Measurements from ENCODE around the gene PIEZO2. TPM values are rescaled to one million over a fixed set of nuclear protein-coding genes. Genes with fewer than 3 reads are reported as not detected.
"Not testable (repeated sequence)": the region's sequence is repeated elsewhere in the genome, so short reads cannot be mapped to it uniquely, and the experiment has no call there.

Gene PIEZO2
- total and polyA plus RNA-seq, 7 donors = 1.4 to 35.2 (median 25.1) TPM; not detected in 1

- H3K4me3 ChIP-seq = no peak overlapping the region
- 33 to 57% methylated on average over 3 of the region's 3 CpGs for WGBS, 2 donors
- H3K4me1 ChIP-seq = peaks cover 0 to 22% (median 19%) of the 10 kb centered on the region in 4 donors
- peak overlapping the region in 1 of 4 donors; percentile 5 for H3K27ac ChIP-seq
- TF ChIP-seq POLR2A (IDR thresholded peaks at IDR 0.05) (no peak), EP300 (IDR thresholded peaks at IDR 0.05) (no peak), POLR2AphosphoS5 (IDR thresholded peaks at IDR 0.05) (no peak)
- TF ChIP-seq, protein P1, sequence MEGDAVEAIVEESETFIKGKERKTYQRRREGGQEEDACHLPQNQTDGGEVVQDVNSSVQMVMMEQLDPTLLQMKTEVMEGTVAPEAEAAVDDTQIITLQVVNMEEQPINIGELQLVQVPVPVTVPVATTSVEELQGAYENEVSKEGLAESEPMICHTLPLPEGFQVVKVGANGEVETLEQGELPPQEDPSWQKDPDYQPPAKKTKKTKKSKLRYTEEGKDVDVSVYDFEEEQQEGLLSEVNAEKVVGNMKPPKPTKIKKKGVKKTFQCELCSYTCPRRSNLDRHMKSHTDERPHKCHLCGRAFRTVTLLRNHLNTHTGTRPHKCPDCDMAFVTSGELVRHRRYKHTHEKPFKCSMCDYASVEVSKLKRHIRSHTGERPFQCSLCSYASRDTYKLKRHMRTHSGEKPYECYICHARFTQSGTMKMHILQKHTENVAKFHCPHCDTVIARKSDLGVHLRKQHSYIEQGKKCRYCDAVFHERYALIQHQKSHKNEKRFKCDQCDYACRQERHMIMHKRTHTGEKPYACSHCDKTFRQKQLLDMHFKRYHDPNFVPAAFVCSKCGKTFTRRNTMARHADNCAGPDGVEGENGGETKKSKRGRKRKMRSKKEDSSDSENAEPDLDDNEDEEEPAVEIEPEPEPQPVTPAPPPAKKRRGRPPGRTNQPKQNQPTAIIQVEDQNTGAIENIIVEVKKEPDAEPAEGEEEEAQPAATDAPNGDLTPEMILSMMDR (IDR thresholded peaks at IDR 0.05) = no peak
- no peaks in the 10 kb centered on the region for H3K27me3 ChIP-seq
- intact Hi-C loops (cut with DNase I) = no loop called here
- H3K9me3 ChIP-seq = no peaks in the 10 kb centered on the region
- no peaks in the 10 kb centered on the region for H3K36me3 ChIP-seq
- DNase-seq = no peak
Observed at GRCh38 chr18:11177382-11177781, 28.0 kb upstream of the PIEZO2 start.

DNA sequence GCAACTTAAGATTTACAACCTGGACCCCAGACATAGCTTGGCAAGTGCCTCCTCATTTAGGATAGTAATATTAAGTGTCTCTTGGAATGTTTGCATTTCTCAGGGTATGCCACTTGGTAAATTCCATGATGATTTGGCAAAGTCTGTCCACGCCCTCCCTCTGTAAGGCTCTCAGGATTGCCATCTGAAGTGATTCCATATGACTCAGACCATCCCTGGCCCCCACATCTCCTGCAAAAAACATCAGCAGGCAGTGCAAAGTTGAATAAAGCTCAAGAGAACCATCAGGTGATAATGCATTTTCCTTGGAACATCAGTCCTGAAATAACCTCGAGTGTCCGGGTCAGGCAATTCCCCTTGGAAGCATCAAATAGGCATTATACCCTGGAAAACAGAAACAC lies 27.1 kb upstream of the PIEZO2 start:
- H3K4me1 ChIP-seq = peaks cover 0 to 22% (median 19%) of the 10 kb centered on the region in 4 donors

DNA sequence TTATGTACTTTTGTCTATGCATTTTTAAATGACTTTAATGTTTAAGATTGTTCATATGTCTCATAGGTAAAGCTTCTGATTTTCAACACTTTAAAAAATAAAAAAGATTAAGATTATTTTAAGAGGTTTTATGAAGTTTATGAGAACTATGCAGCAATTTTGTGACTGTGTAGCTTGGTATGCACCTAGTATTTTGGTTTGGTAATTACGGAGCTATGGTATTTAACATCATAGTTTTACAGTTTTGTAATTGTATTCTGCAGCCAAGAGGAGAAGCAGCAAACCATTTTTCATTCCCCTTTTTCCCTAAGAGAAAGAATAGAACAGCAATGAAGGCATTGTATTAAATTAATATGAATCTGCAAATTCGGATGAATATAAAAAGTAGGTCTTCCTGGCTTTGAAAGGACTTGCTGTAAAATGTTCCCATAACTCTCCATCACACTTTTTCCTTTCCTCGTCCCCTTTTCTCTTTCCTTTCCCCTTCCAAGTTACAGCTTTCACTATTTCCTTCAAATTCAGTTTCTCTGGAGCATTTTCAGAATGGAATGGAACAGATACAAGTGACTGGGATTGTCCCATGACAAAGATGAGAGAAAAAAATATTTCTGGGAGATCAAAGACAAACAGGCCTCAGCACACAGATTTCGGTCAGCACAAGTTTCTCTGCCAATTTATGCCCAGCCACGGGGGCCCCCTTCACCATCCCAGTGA lies 26.1 kb upstream of the PIEZO2 start:
- intact Hi-C loops (cut with DNase I) = no loop called here

More for the DNA sequence above, 27.1 kb upstream of the PIEZO2 start:
- Histone ChIP-seq H3K4me3 (no peak overlapping the region), H3K36me3 (no peaks in the 10 kb centered on the region), H3K27ac (peak overlapping the region in 2 of 4 donors; percentile 61 to 73), H3K27me3 (no peaks in the 10 kb centered on the region), H3K9me3 (no peaks in the 10 kb centered on the region)
- WGBS, 2 donors = 75 to 80% methylated on average over 3 of the region's 3 CpGs
- DNase-seq = no peak
- TF ChIP-seq EP300 (IDR thresholded peaks at IDR 0.05) (no peak), POLR2A (IDR thresholded peaks at IDR 0.05) (no peak), POLR2AphosphoS5 (IDR thresholded peaks at IDR 0.05) (no peak)
- TF ChIP-seq, protein P1 (IDR thresholded peaks at IDR 0.05) = no peak
- intact Hi-C loops (cut with DNase I) = no loop called here

DNA sequence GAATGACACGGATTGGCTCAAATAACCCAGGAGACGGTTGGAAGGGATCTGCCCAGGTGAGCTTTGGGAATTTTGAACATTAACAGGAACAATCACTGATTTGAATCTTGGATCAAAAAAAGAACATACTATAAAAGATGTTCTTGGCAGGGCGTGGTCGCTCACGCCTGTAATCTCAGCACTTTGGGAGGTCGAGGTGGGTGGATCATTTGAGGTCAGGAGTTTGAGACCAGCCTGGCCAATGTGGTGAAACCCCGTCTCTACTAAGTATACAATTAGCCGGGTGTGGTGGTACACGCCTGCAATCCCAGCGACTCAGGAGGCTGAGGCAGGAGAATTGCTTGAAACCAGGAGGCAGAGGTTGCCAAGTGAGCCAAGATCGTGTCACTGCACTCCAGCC lies 24.8 kb upstream of the PIEZO2 start:
- WGBS, 2 donors = 48 to 81% methylated on average over 11 of the region's 11 CpGs
- DNase-seq; intact Hi-C loops (cut with DNase I); H3K27me3 ChIP-seq; H3K4me3 ChIP-seq; H3K27ac ChIP-seq; H3K36me3 ChIP-seq; H3K9me3 ChIP-seq: not testable (repeated sequence)
- H3K4me1 ChIP-seq = peaks cover 0 to 22% (median 19%) of the 10 kb centered on the region in 4 donors

More for the DNA sequence above, 26.1 kb upstream of the PIEZO2 start:
- WGBS, 2 donors = 64 to 66% methylated on average over 5 of the region's 5 CpGs
- H3K9me3 ChIP-seq = no peaks in the 10 kb centered on the region
- H3K4me3 ChIP-seq = no peak overlapping the region
- H3K27ac ChIP-seq = peak overlapping the region in 3 of 4 donors; percentile 37 to 73 (median 61)
- no peaks in the 10 kb centered on the region for H3K27me3 ChIP-seq
- no peaks in the 10 kb centered on the region for H3K36me3 ChIP-seq
- DNase-seq = no peak
- H3K4me1 ChIP-seq = peaks cover 0 to 22% (median 19%) of the 10 kb centered on the region in 4 donors
- TF ChIP-seq POLR2AphosphoS5 (IDR thresholded peaks at IDR 0.05) (no peak), POLR2A (IDR thresholded peaks at IDR 0.05) (no peak), EP300 (IDR thresholded peaks at IDR 0.05) (no peak)
- TF ChIP-seq, protein P1 (IDR thresholded peaks at IDR 0.05) = no peak

DNA sequence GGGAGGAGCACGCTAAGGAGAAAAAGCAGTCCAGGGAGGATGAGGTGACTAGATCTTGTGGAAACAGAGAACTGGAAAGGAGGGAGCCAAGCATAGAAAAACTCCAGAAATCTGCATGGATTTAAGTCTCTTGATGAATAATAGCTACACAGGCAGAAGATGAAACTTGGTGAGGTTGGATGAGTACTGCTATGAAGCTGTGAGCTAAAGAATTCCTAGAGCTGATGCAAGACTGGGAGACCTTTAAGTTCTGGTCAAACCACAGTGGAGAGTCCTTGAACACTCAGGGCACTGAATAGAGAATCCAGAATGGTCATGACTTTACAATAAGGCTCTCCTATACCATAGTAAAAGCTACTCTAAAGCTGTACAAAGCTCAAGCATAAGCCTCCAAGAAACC lies 18.4 kb upstream of the PIEZO2 start:
- intact Hi-C loops (cut with DNase I) = no loop called here
- Histone ChIP-seq H3K27me3 (no peaks in the 10 kb centered on the region), H3K27ac (no peak overlapping the region), H3K4me1 (no peaks in the 10 kb centered on the region), H3K4me3 (no peak overlapping the region), H3K36me3 (no peaks in the 10 kb centered on the region), H3K9me3 (no peaks in the 10 kb centered on the region)
- DNase-seq = no peak
- no peak for TF ChIP-seq POLR2AphosphoS5 (IDR thresholded peaks at IDR 0.05)
- TF ChIP-seq, protein P1 (IDR thresholded peaks at IDR 0.05) = no peak
- no peak for TF ChIP-seq EP300 (IDR thresholded peaks at IDR 0.05)
- TF ChIP-seq POLR2A (IDR thresholded peaks at IDR 0.05) = no peak
- WGBS, 2 donors = 75 to 76% methylated on average over 1 of the region's 1 CpG
